Urinary bladder (tissue), 4 donors: ENCODE results near the gene EFL1. TPM values are rescaled to one million over a fixed set of nuclear protein-coding genes. Genes with fewer than 3 reads are reported as not detected.

Source experiments
- DNase-seq: peaks from one replicate; pipeline ENCODE4 v3.0.0-alpha.2; 2015; ENCODE audit errors: extremely low spot score
- H3K27ac ChIP-seq: one replicate; pipeline ENCODE4 v1.5.1; 2013; ENCODE audit warnings: low read depth, mild to moderate bottlenecking, moderate library complexity
- H3K36me3 ChIP-seq: one replicate; pipeline ENCODE4 v1.6.1; 2013; ENCODE audit warnings: mild to moderate bottlenecking, moderate library complexity; ENCODE audit not compliant: insufficient read depth
- H3K4me1 ChIP-seq: one replicate; pipeline ENCODE4 v1.6.1; 2013; ENCODE audit warnings: mild to moderate bottlenecking, moderate library complexity; ENCODE audit not compliant: insufficient read depth
- H3K4me3 ChIP-seq: one replicate; pipeline ENCODE4 v1.5.1; 2013; ENCODE audit warnings: low read depth, low read length
- WGBS: extraction: QIAGEN DNeasy Blood & Tissue Kit; methylation state at CpG from one replicate; pipeline ENCODE4 v1.1.7; 2013; 5-methylcytosine and 5-hydroxymethylcytosine counted together
- polyA plus RNA-seq: library from polyadenylated mRNA; stranded (reverse); fragments of 200-250 nt; gene quantifications from one replicate; pipeline ENCODE4 v1.2.3, GENCODE V29; 2013
- small RNA-seq: library from RNA; depleted of rRNA; stranded (forward); fragments of <200 nt; gene quantifications from one replicate; pipeline ENCODE3, GENCODE V24; 2014
- total RNA-seq: library from RNA; depleted of rRNA; stranded (reverse); fragments of >200 nt; gene quantifications from one replicate; pipeline ENCODE4 v1.2.3, GENCODE V29; 2014
- donor health status: healthy with polysubstance abuse.
- donor health status: healthy.

The EFL1 gene
- total and polyA plus RNA-seq, 2 donors: 6.9 to 21.4 TPM

DNA sequence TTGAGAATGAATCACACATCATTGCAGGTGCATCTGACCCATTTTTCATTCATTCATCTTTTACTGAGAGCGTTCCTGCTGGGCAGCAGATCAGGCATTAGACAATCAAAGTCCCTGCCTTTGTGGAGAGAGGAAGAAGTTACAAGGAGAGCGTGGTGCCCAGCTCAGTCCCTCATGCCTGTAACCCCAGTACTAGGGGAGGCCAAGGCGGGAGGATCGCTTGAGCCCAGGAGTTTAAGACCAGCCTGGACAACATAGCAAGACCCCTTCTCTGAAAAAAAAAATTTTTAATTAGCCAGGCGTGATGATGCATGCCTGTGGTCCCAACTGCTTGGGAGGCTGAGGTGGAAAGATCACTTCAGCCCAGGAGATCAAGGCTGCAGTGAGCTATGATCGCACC, 181.8 kb downstream of the EFL1 start:
- Histone ChIP-seq H3K4me3 (no peak overlapping the region), H3K27ac (no peak overlapping the region), H3K4me1 (no peaks in the 10 kb centered on the region), H3K36me3 (no peaks in the 10 kb centered on the region)
- no peak for DNase-seq
- 96% methylated on average over 6 of the region's 6 CpGs for WGBS

Small RNA genes lying within 50 kb of the gene (small RNA-seq; reads per million reads assigned to genes)
- not detected for gene RNU1-77P

Other genes starting within 250 kb of the EFL1 start
- gene MEX3B, start 216.7 kb downstream of the EFL1 start, total RNA-seq: 17.1 TPM
- gene MEX3B, start 216.7 kb downstream of the EFL1 start, polyA plus RNA-seq: 3.6 TPM
- 4.7 TPM for gene SAXO2, start 84 bp upstream of the EFL1 start, total RNA-seq
- 0.49 TPM for gene SAXO2, start 84 bp upstream of the EFL1 start, polyA plus RNA-seq
- 2.0 TPM for gene GOLGA6L10, start 86.7 kb upstream of the EFL1 start, total RNA-seq
- gene GOLGA6L10, start 86.7 kb upstream of the EFL1 start, polyA plus RNA-seq: 1.1 TPM
- 7.3 TPM for gene GOLGA6L9, start 167.1 kb upstream of the EFL1 start, total RNA-seq
- gene GOLGA6L9, start 167.1 kb upstream of the EFL1 start, polyA plus RNA-seq: 2.0 TPM